IMR-90 (cell line): ENCODE measurements around the gene JAKMIP1. TPM values are rescaled to one million over a fixed set of nuclear protein-coding genes. Genes with fewer than 3 reads are reported as not detected.

Experiments
- ATAC-seq: fragments of 200-7000 bp; cut with Tn5 transposase; 2 replicates; pipeline ENCODE4 v1.9.1; 2020; ENCODE audit warnings: low read depth, mild to moderate bottlenecking, moderate library complexity
- BruUV-seq: library from RNA; stranded (reverse); fragments of 400-500 nt; replicated peaks from 2 replicates; lab custom pipeline; 2021; lab: Mats Ljungman, UMichigan
- CTCF ChIA-PET: fragments of 300-600 bp; formaldehyde crosslinking; extraction: SDS; loops from one replicate; lab custom pipeline; 2021; ENCODE audit warnings: antibody characterized with exemption; lab: Yijun Ruan, JAX
- POLR2A ChIA-PET: fragments of 300-600 bp; sonication (Branson Sonifier 250); formaldehyde crosslinking; loops from one replicate; lab custom pipeline; 2022; ENCODE audit warnings: antibody characterized with exemption; ENCODE audit not compliant: unreplicated experiment; lab: Charles Lee
- DNase-seq: peaks from one replicate; pipeline ENCODE4 v3.0.0; 2013
- H2AFZ ChIP-seq: replicated peaks from 2 replicates; pipeline ENCODE3; 2013; ENCODE audit warnings: low read length, mild to moderate bottlenecking; ENCODE audit not compliant: poor library complexity
- H2AK5ac ChIP-seq: 2 replicates; pipeline ENCODE4 v1.6.1; 2013; ENCODE audit warnings: low read depth, low read length, inconsistent platforms
- H2AK9ac ChIP-seq: replicated peaks from 2 replicates; pipeline ENCODE3; 2013; ENCODE audit warnings: mild to moderate bottlenecking, low read depth, low read length, moderate library complexity; ENCODE audit not compliant: poor library complexity
- H2BK120ac ChIP-seq: 2 replicates; pipeline ENCODE4 v1.6.1; 2013; ENCODE audit warnings: low read depth, low read length, inconsistent platforms
- H2BK15ac ChIP-seq: 3 replicates; pipeline ENCODE4 v1.6.1; 2013; ENCODE audit warnings: low read depth, low read length, inconsistent platforms
- H2BK20ac ChIP-seq: 2 replicates; pipeline ENCODE4 v1.6.1; 2013; ENCODE audit warnings: low read depth, mild to moderate bottlenecking, inconsistent platforms, low read length, moderate library complexity
- H2BK5ac ChIP-seq: 2 replicates; pipeline ENCODE4 v1.6.1; 2013; ENCODE audit warnings: mild to moderate bottlenecking, low read depth, low read length, inconsistent platforms; ENCODE audit not compliant: poor library complexity, severe bottlenecking
- H3K14ac ChIP-seq: replicated peaks from 2 replicates; pipeline ENCODE4 v1.6.1; 2013; ENCODE audit warnings: low read depth, low read length, inconsistent platforms
- H3K18ac ChIP-seq: 2 replicates; pipeline ENCODE4 v1.6.1; 2013; ENCODE audit warnings: low read depth, low read length, control low read depth
- H3K23ac ChIP-seq: 2 replicates; pipeline ENCODE4 v1.6.1; 2013; ENCODE audit warnings: low read depth, low read length, inconsistent platforms
- H3K27ac ChIP-seq: 2 replicates; pipeline ENCODE4 v1.5.1; 2013; ENCODE audit warnings: mild to moderate bottlenecking, control low read depth, low read length; ENCODE audit not compliant: insufficient read depth
- H3K27me3 ChIP-seq: 2 replicates; pipeline ENCODE4 v1.6.1; 2013; ENCODE audit warnings: low read length; ENCODE audit not compliant: control insufficient read depth, insufficient read depth
- H3K36me3 ChIP-seq: 2 replicates; pipeline ENCODE4 v1.6.1; 2013; ENCODE audit warnings: low read length, mixed read lengths; ENCODE audit not compliant: control insufficient read depth, insufficient read depth
- H3K4ac ChIP-seq: 2 replicates; pipeline ENCODE4 v1.6.1; 2013; ENCODE audit warnings: low read depth, low read length, inconsistent platforms
- H3K4me1 ChIP-seq: 2 replicates; pipeline ENCODE4 v1.6.1; 2013; ENCODE audit warnings: low read length, mixed read lengths; ENCODE audit not compliant: control insufficient read depth, insufficient read depth
- H3K4me2 ChIP-seq: 2 replicates; pipeline ENCODE4 v1.6.1; 2013; ENCODE audit warnings: low read depth, mild to moderate bottlenecking, control low read depth, low read length, moderate library complexity
- H3K4me3 ChIP-seq: 2 replicates; pipeline ENCODE4 v1.5.1; 2013; ENCODE audit warnings: low read depth, mild to moderate bottlenecking, control low read depth, low read length, moderate library complexity; ENCODE audit not compliant: insufficient read depth
- H3K56ac ChIP-seq: 2 replicates; pipeline ENCODE4 v1.6.1; 2013; ENCODE audit warnings: low read length, inconsistent platforms; ENCODE audit not compliant: insufficient read depth; ENCODE audit errors: extremely low read depth
- H3K79me1 ChIP-seq, 2 experiments: 2 replicates each; pipeline ENCODE4 v1.6.1; 2013; ENCODE audit warnings: low read length in 2 of 2, inconsistent platforms in 1 of 2, low read depth in 1 of 2
- H3K9ac ChIP-seq: 2 replicates; pipeline ENCODE4 v1.6.1; 2013; ENCODE audit warnings: low read depth, low read length, control low read depth
- H3K9me1 ChIP-seq: 2 replicates; pipeline ENCODE4 v1.6.1; 2013; ENCODE audit warnings: low read length, inconsistent platforms; ENCODE audit not compliant: insufficient read depth
- H3K9me3 ChIP-seq: 2 replicates; pipeline ENCODE4 v1.6.1; 2013; ENCODE audit warnings: low read length; ENCODE audit not compliant: control insufficient read depth, insufficient read depth
- H4K20me1 ChIP-seq: 2 replicates; pipeline ENCODE4 v1.6.1; 2013; ENCODE audit warnings: low read length, inconsistent platforms; ENCODE audit not compliant: insufficient read depth
- H4K5ac ChIP-seq: 2 replicates; pipeline ENCODE4 v1.6.1; 2013; ENCODE audit warnings: mild to moderate bottlenecking, low read depth, low read length, control low read depth
- H4K8ac ChIP-seq, 2 experiments: 2 replicates each; pipeline ENCODE4 v1.6.1; 2013; ENCODE audit warnings: low read depth in 2 of 2, low read length in 2 of 2, control low read depth in 1 of 2, inconsistent platforms in 1 of 2
- H4K91ac ChIP-seq: 2 replicates; pipeline ENCODE4 v1.6.1; 2013; ENCODE audit warnings: low read depth, low read length, inconsistent platforms; ENCODE audit not compliant: insufficient read depth
- BHLHE40 ChIP-seq: fragments of 150-350 bp; IDR thresholded peaks from 2 replicates; pipeline ENCODE4 v1.6.1; 2016; ENCODE audit warnings: mild to moderate bottlenecking, low read depth, low read length
- CEBPB ChIP-seq: IDR thresholded peaks from 2 replicates; pipeline ENCODE4 v1.6.1; 2012; ENCODE audit warnings: low read depth, low read length, improper control_type of control experiment
- CHD1 ChIP-seq: IDR thresholded peaks from 2 replicates; pipeline ENCODE4 v1.6.1; 2012; ENCODE audit warnings: low read depth, low read length, improper control_type of control experiment
- CTCF ChIP-seq: conservative IDR thresholded peaks from 2 replicates; pipeline ENCODE4 v1.5.1; 2012; ENCODE audit warnings: mild to moderate bottlenecking, low read depth, low read length, improper control_type of control experiment
- ELK1 ChIP-seq: fragments of 150-350 bp; IDR thresholded peaks from 2 replicates; pipeline ENCODE4 v1.6.1; 2016; ENCODE audit warnings: low read depth, mild to moderate bottlenecking, low read length, moderate library complexity, borderline replicate concordance
- MAFK ChIP-seq: IDR thresholded peaks from 2 replicates; pipeline ENCODE4 v1.6.1; 2012; ENCODE audit warnings: low read depth, low read length, improper control_type of control experiment
- MAZ ChIP-seq: IDR thresholded peaks from 2 replicates; pipeline ENCODE4 v1.6.1; 2012; ENCODE audit warnings: low read depth, mild to moderate bottlenecking, low read length, improper control_type of control experiment, moderate library complexity, borderline replicate concordance
- MXI1 ChIP-seq: IDR thresholded peaks from 2 replicates; pipeline ENCODE4 v1.6.1; 2012; ENCODE audit warnings: low read depth, mild to moderate bottlenecking, low read length, moderate library complexity, borderline replicate concordance
- NFE2L2 ChIP-seq: fragments of 150-350 bp; IDR thresholded peaks from 2 replicates; pipeline ENCODE4 v1.6.1; 2016; ENCODE audit warnings: low read depth, mild to moderate bottlenecking, low read length
- POLR2A ChIP-seq: IDR thresholded peaks from 2 replicates; pipeline ENCODE4 v1.6.1; 2012; ENCODE audit warnings: mild to moderate bottlenecking, low read depth, low read length
- RAD21 ChIP-seq: IDR thresholded peaks from 2 replicates; pipeline ENCODE4 v1.6.1; 2012; ENCODE audit warnings: low read length, improper control_type of control experiment
- RCOR1 ChIP-seq: IDR thresholded peaks from 2 replicates; pipeline ENCODE4 v1.6.1; 2012; ENCODE audit warnings: mild to moderate bottlenecking, low read length, improper control_type of control experiment; ENCODE audit not compliant: insufficient replicate concordance
- RFX5 ChIP-seq: IDR thresholded peaks from 2 replicates; pipeline ENCODE4 v1.8.0; 2012; ENCODE audit warnings: low read depth, mild to moderate bottlenecking, low read length, moderate library complexity
- SMC3 ChIP-seq: fragments of 150-350 bp; IDR thresholded peaks from 2 replicates; pipeline ENCODE4 v1.6.1; 2016; ENCODE audit warnings: low read depth, mild to moderate bottlenecking, antibody characterized with exemption, low read length, moderate library complexity
- USF2 ChIP-seq: fragments of 150-350 bp; IDR thresholded peaks from 2 replicates; pipeline ENCODE4 v1.6.1; 2017; ENCODE audit warnings: mild to moderate bottlenecking, antibody characterized with exemption, low read length, low read depth
- WGBS, 2 experiments: methylation state at CpG; one replicate each; pipeline versions ENCODE4 v1.1.5 to v1.1.7; 2013; ENCODE audit warnings: missing lambda C conversion rate in 2 of 2; ENCODE audit not compliant: insufficient read length in 1 of 2; ENCODE audit errors: extremely low coverage in 2 of 2; 5-methylcytosine and 5-hydroxymethylcytosine counted together
- dilution Hi-C: fragments of 300-500 bp; cut with HindIII; formaldehyde crosslinking; loops from one replicate; pipeline ENCODE4 v1.14.3; 2018; ENCODE audit warnings: low sequenced_read_pairs; ENCODE audit not compliant: unreplicated experiment
- in situ Hi-C: fragments of 300-500 bp; cut with MboI; formaldehyde crosslinking; loops from 3 replicates; pipeline ENCODE4 v1.14.3; 2019; ENCODE audit warnings: low sequenced_read_pairs, inconsistent platforms, mixed read lengths
- intact Hi-C: fragments of 100-400 bp; cut with micrococcal nuclease; formaldehyde crosslinking; loops from 2 replicates; pipeline ENCODE4 v1.10.0; 2022
- polyA plus RNA-seq, 3 experiments: library from polyadenylated mRNA; depleted of rRNA; stranded (reverse); fragments of >200 nt; gene quantifications; 2 replicates each; pipeline ENCODE4 v1.2.3, GENCODE V29; 2012; ENCODE audit warnings: low replicate concordance in 1 of 3
- total RNA-seq: library from RNA; depleted of rRNA; stranded (reverse); fragments of >200 nt; gene quantifications from 2 replicates; pipeline ENCODE4 v1.2.3, GENCODE V29; 2012

The JAKMIP1 gene
- total and polyA plus RNA-seq, 2 of the 4 experiments (the other 2 are of a cell fraction) = not detected

GRCh38 chr4:6055030-6055429, 145.3 kb downstream of the JAKMIP1 start:
- Histone ChIP-seq H2BK20ac (no peak overlapping the region), H4K20me1 (no peaks in the 10 kb centered on the region), H4K5ac (no peak overlapping the region), H2BK15ac (no peak overlapping the region), H3K56ac (no peak overlapping the region), H3K9ac (no peak overlapping the region), H3K23ac (no peak overlapping the region), H2AK5ac (no peak overlapping the region), H3K4me3 (no peak overlapping the region), H2BK120ac (no peak overlapping the region), H2AFZ (no peak overlapping the region), H3K27ac (no peak overlapping the region), H4K8ac (no peak overlapping the region), H2AK9ac (no peak overlapping the region), H4K91ac (no peak overlapping the region), H2BK5ac (no peak overlapping the region), H3K27me3 (no peaks in the 10 kb centered on the region), H3K4me2 (no peak overlapping the region), H3K4ac (no peak overlapping the region), H3K9me3 (peaks cover 33% of the 10 kb centered on the region), H3K18ac (no peak overlapping the region), H3K4me1 (no peaks in the 10 kb centered on the region), H3K9me1 (no peaks in the 10 kb centered on the region), H3K79me1 (no peaks in the 10 kb centered on the region), H3K36me3 (no peaks in the 10 kb centered on the region), H3K14ac (no peak overlapping the region)
- dilution Hi-C loops = no loop called here
- ChIA-PET POLR2A (no interaction called here), CTCF (no interaction called here)
- no TSS peak for BruUV-seq
- in situ Hi-C loops = no loop called here
- intact Hi-C loops = no loop called here
- WGBS, 2 experiments = no CpG with 5 or more reads among the region's 4 CpGs
- no peak for TF ChIP-seq MAFK
- TF ChIP-seq MXI1 = no peak
- no peak for TF ChIP-seq RAD21
- no peak for TF ChIP-seq CEBPB
- no peak for TF ChIP-seq USF2
- TF ChIP-seq MAZ = no peak
- no peak for TF ChIP-seq SMC3
- TF ChIP-seq ELK1 = no peak
- TF ChIP-seq RFX5 = no peak
- no peak for TF ChIP-seq CHD1
- no peak for TF ChIP-seq BHLHE40
- no peak for TF ChIP-seq NFE2L2
- TF ChIP-seq POLR2A = no peak
- no peak for TF ChIP-seq RCOR1
- no peak for TF ChIP-seq CTCF
- ATAC-seq (no peak), DNase-seq (no peak)
